Measurements from ENCODE around the gene CD200R1L. TPM values are rescaled to one million over a fixed set of nuclear protein-coding genes. Genes with fewer than 3 reads are reported as not detected.

CD200R1L gene
- total and polyA plus RNA-seq, 2 experiments from 2014 or later: not detected

DNA sequence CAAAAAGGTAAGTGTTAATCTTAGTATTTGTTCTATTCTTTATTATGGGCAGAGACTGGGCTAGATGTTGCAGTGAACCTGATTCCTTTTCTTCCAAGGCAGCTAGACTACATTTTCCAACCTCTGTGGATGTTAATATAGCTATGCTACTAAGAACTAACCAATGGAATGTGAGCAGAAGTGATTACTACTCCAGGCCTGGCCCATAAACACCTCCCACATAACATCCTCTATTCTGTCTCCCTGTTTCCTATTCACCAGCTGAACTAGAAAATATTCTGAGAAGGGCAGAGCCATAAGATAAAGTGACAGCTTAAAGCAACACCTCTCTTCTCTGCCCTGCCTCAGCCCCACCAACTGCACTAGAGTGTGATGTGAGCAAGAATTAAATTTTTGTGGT is 29.4 kb downstream of the CD200R1L start:
- no peak overlapping the region for H2AFZ ChIP-seq
- peaks cover 4% of the 10 kb centered on the region; the same call in 1 of the 3 replicates for H3K9me3 Mint-ChIP-seq
- no peaks in the 10 kb centered on the region for H3K36me3 Mint-ChIP-seq (ENCODE audit: low read depth)
- H3K27ac ChIP-seq (ENCODE audit: low read depth): no peak overlapping the region
- no peaks in the 10 kb centered on the region for H3K9me2 ChIP-seq (ENCODE audit: insufficient read depth)
- H3K4me3 Mint-ChIP-seq: no peak overlapping the region
- H3K4me3 ChIP-seq: no peak overlapping the region
- H3K27me3 ChIP-seq (ENCODE audit: insufficient read depth): no peaks in the 10 kb centered on the region
- peaks cover 9% of the 10 kb centered on the region for H3K4me1 Mint-ChIP-seq
- no peak for ATAC-seq
- no peak overlapping the region for H3K27ac Mint-ChIP-seq
- H3K27me3 Mint-ChIP-seq (ENCODE audit: insufficient read depth, low read depth, poor library complexity): no peaks in the 10 kb centered on the region
- H3K4me2 ChIP-seq: no peak overlapping the region
- H3K79me2 ChIP-seq (replicated peaks; ENCODE audit: insufficient read depth): no peaks in the 10 kb centered on the region
- peaks cover 8% of the 10 kb centered on the region for H3K4me1 ChIP-seq (ENCODE audit: insufficient read depth)
- H3K36me3 ChIP-seq (ENCODE audit: insufficient read depth): no peaks in the 10 kb centered on the region
- no peak for TF ChIP-seq CREB1 (CRISPR knock-in tag; IDR thresholded peaks at IDR 0.05; ENCODE audit: low read depth)
- TF ChIP-seq, protein P1, sequence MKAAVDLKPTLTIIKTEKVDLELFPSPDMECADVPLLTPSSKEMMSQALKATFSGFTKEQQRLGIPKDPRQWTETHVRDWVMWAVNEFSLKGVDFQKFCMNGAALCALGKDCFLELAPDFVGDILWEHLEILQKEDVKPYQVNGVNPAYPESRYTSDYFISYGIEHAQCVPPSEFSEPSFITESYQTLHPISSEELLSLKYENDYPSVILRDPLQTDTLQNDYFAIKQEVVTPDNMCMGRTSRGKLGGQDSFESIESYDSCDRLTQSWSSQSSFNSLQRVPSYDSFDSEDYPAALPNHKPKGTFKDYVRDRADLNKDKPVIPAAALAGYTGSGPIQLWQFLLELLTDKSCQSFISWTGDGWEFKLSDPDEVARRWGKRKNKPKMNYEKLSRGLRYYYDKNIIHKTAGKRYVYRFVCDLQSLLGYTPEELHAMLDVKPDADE (IDR thresholded peaks at IDR 0.05): no peak
- TF ChIP-seq STAT1 (IDR thresholded peaks at IDR 0.05; ENCODE audit: unreplicated experiment): no peak
- no peak for TF ChIP-seq POLR2AphosphoS5 (IDR thresholded peaks at IDR 0.05; ENCODE audit: low read depth)
- TF ChIP-seq ZNF114 (CRISPR knock-in tag; IDR thresholded peaks at IDR 0.05): no peak
- TF ChIP-seq ZNF331 (CRISPR knock-in tag; IDR thresholded peaks at IDR 0.05; ENCODE audit: low read depth): no peak
- TF ChIP-seq, protein P2, sequence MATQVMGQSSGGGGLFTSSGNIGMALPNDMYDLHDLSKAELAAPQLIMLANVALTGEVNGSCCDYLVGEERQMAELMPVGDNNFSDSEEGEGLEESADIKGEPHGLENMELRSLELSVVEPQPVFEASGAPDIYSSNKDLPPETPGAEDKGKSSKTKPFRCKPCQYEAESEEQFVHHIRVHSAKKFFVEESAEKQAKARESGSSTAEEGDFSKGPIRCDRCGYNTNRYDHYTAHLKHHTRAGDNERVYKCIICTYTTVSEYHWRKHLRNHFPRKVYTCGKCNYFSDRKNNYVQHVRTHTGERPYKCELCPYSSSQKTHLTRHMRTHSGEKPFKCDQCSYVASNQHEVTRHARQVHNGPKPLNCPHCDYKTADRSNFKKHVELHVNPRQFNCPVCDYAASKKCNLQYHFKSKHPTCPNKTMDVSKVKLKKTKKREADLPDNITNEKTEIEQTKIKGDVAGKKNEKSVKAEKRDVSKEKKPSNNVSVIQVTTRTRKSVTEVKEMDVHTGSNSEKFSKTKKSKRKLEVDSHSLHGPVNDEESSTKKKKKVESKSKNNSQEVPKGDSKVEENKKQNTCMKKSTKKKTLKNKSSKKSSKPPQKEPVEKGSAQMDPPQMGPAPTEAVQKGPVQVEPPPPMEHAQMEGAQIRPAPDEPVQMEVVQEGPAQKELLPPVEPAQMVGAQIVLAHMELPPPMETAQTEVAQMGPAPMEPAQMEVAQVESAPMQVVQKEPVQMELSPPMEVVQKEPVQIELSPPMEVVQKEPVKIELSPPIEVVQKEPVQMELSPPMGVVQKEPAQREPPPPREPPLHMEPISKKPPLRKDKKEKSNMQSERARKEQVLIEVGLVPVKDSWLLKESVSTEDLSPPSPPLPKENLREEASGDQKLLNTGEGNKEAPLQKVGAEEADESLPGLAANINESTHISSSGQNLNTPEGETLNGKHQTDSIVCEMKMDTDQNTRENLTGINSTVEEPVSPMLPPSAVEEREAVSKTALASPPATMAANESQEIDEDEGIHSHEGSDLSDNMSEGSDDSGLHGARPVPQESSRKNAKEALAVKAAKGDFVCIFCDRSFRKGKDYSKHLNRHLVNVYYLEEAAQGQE (IDR thresholded peaks at IDR 0.05; ENCODE audit: unreplicated experiment): no peak
- TF ChIP-seq JUNB (IDR thresholded peaks at IDR 0.05; ENCODE audit: unreplicated experiment): no peak
- TF ChIP-seq NANOG (IDR thresholded peaks at IDR 0.05; ENCODE audit: borderline replicate concordance): no peak
- TF ChIP-seq, protein P3, sequence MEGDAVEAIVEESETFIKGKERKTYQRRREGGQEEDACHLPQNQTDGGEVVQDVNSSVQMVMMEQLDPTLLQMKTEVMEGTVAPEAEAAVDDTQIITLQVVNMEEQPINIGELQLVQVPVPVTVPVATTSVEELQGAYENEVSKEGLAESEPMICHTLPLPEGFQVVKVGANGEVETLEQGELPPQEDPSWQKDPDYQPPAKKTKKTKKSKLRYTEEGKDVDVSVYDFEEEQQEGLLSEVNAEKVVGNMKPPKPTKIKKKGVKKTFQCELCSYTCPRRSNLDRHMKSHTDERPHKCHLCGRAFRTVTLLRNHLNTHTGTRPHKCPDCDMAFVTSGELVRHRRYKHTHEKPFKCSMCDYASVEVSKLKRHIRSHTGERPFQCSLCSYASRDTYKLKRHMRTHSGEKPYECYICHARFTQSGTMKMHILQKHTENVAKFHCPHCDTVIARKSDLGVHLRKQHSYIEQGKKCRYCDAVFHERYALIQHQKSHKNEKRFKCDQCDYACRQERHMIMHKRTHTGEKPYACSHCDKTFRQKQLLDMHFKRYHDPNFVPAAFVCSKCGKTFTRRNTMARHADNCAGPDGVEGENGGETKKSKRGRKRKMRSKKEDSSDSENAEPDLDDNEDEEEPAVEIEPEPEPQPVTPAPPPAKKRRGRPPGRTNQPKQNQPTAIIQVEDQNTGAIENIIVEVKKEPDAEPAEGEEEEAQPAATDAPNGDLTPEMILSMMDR (conservative IDR thresholded peaks at IDR 0.05; ENCODE audit: low read depth in 2 of 2): no peak
- no peak for TF ChIP-seq EZH2 (IDR thresholded peaks at IDR 0.05; ENCODE audit: low read depth, unreplicated experiment)
- no peak for TF ChIP-seq EZH2phosphoT487 (IDR thresholded peaks at IDR 0.05; ENCODE audit: unreplicated experiment)
- TF ChIP-seq, protein P4, sequence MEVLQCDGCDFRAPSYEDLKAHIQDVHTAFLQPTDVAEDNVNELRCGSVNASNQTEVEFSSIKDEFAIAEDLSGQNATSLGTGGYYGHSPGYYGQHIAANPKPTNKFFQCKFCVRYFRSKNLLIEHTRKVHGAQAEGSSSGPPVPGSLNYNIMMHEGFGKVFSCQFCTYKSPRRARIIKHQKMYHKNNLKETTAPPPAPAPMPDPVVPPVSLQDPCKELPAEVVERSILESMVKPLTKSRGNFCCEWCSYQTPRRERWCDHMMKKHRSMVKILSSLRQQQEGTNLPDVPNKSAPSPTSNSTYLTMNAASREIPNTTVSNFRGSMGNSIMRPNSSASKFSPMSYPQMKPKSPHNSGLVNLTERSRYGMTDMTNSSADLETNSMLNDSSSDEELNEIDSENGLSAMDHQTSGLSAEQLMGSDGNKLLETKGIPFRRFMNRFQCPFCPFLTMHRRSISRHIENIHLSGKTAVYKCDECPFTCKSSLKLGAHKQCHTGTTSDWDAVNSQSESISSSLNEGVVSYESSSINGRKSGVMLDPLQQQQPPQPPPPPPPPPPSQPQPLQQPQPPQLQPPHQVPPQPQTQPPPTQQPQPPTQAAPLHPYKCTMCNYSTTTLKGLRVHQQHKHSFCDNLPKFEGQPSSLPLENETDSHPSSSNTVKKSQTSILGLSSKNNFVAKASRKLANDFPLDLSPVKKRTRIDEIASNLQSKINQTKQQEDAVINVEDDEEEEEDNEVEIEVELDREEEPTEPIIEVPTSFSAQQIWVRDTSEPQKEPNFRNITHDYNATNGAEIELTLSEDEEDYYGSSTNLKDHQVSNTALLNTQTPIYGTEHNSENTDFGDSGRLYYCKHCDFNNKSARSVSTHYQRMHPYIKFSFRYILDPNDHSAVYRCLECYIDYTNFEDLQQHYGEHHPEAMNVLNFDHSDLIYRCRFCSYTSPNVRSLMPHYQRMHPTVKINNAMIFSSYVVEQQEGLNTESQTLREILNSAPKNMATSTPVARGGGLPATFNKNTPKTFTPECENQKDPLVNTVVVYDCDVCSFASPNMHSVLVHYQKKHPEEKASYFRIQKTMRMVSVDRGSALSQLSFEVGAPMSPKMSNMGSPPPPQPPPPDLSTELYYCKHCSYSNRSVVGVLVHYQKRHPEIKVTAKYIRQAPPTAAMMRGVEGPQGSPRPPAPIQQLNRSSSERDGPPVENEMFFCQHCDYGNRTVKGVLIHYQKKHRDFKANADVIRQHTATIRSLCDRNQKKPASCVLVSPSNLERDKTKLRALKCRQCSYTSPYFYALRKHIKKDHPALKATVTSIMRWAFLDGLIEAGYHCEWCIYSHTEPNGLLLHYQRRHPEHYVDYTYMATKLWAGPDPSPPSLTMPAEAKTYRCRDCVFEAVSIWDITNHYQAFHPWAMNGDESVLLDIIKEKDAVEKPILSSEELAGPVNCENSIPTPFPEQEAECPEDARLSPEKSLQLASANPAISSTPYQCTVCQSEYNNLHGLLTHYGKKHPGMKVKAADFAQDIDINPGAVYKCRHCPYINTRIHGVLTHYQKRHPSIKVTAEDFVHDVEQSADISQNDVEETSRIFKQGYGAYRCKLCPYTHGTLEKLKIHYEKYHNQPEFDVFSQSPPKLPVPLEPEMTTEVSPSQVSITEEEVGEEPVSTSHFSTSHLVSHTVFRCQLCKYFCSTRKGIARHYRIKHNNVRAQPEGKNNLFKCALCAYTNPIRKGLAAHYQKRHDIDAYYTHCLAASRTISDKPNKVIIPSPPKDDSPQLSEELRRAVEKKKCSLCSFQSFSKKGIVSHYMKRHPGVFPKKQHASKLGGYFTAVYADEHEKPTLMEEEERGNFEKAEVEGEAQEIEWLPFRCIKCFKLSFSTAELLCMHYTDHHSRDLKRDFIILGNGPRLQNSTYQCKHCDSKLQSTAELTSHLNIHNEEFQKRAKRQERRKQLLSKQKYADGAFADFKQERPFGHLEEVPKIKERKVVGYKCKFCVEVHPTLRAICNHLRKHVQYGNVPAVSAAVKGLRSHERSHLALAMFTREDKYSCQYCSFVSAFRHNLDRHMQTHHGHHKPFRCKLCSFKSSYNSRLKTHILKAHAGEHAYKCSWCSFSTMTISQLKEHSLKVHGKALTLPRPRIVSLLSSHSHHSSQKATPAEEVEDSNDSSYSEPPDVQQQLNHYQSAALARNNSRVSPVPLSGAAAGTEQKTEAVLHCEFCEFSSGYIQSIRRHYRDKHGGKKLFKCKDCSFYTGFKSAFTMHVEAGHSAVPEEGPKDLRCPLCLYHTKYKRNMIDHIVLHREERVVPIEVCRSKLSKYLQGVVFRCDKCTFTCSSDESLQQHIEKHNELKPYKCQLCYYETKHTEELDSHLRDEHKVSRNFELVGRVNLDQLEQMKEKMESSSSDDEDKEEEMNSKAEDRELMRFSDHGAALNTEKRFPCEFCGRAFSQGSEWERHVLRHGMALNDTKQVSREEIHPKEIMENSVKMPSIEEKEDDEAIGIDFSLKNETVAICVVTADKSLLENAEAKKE (CRISPR knock-in tag; IDR thresholded peaks at IDR 0.05): no peak
- no peaks in the 10 kb centered on the region for H3F3A ChIP-seq (replicated peaks; ENCODE audit: low read depth)
- no peaks in the 10 kb centered on the region for H4K20me1 ChIP-seq (replicated peaks; ENCODE audit: insufficient read depth)
- DNase-seq (ENCODE audit: low spot score): no peak
